ENCODE measurements around the gene LRRC55. TPM values are rescaled to one million over a fixed set of nuclear protein-coding genes. Genes with fewer than 3 reads are reported as not detected.

Gene LRRC55
- total and polyA plus RNA-seq, 2 experiments from 2014 or later: 0.21 TPM; not detected in 1

- Histone ChIP-seq H3K9me3 (ENCODE audit: low read depth) (no peaks in the 10 kb centered on the region), H3K4me3 (no peak overlapping the region), H3K27me3 (no peaks in the 10 kb centered on the region), H3K36me3 (no peaks in the 10 kb centered on the region), H3K27ac (peak overlapping the region; percentile 89), H3K4me1 (ENCODE audit: low read depth) (peaks cover 35% of the 10 kb centered on the region)
- peak; percentile 51 to 78 for DNase-seq (ENCODE audit: low read depth in 1 of 2, low spot score in 1 of 2)
- no peak for TF ChIP-seq CTCF (IDR thresholded peaks at IDR 0.05; ENCODE audit: low read depth, low read length)
Observed at GRCh38 chr11:57150454-57150917, 31.3 kb upstream of the LRRC55 start.

GRCh38 chr11:57152134-57152533 is 29.6 kb upstream of the LRRC55 start:
- Histone ChIP-seq H3K9me3 (ENCODE audit: low read depth) (no peaks in the 10 kb centered on the region), H3K4me3 (no peak overlapping the region), H3K27me3 (no peaks in the 10 kb centered on the region), H3K4me1 (ENCODE audit: low read depth) (peaks cover 35% of the 10 kb centered on the region), H3K36me3 (no peaks in the 10 kb centered on the region), H3K27ac (no peak overlapping the region)
- no peak for DNase-seq (ENCODE audit: low read depth in 1 of 2, low spot score in 1 of 2)
- no peak for TF ChIP-seq CTCF (IDR thresholded peaks at IDR 0.05; ENCODE audit: low read depth, low read length)

- Histone ChIP-seq H3K9me3 (ENCODE audit: low read depth) (no peaks in the 10 kb centered on the region), H3K4me3 (no peak overlapping the region), H3K27ac (no peak overlapping the region), H3K36me3 (no peaks in the 10 kb centered on the region), H3K4me1 (ENCODE audit: low read depth) (peaks cover 30% of the 10 kb centered on the region), H3K27me3 (no peaks in the 10 kb centered on the region)
- DNase-seq (ENCODE audit: low read depth in 1 of 2, low spot score in 1 of 2): no peak
- TF ChIP-seq CTCF (IDR thresholded peaks at IDR 0.05; ENCODE audit: low read depth, low read length): no peak
Observed at GRCh38 chr11:57153448-57153847, 28.3 kb upstream of the LRRC55 start.

- Histone ChIP-seq H3K4me1 (ENCODE audit: low read depth) (peaks cover 24% of the 10 kb centered on the region), H3K27me3 (no peaks in the 10 kb centered on the region), H3K4me3 (no peak overlapping the region), H3K9me3 (ENCODE audit: low read depth) (no peaks in the 10 kb centered on the region), H3K27ac (no peak overlapping the region), H3K36me3 (no peaks in the 10 kb centered on the region)
- peak in 1 of 2 donors; percentile 15 for DNase-seq (ENCODE audit: low read depth in 1 of 2, low spot score in 1 of 2)
- no peak for TF ChIP-seq CTCF (IDR thresholded peaks at IDR 0.05; ENCODE audit: low read depth, low read length)
Observed at GRCh38 chr11:57154739-57155138, 27.0 kb upstream of the LRRC55 start.

GRCh38 chr11:57155400-57155799 is 26.4 kb upstream of the LRRC55 start:
- no peaks in the 10 kb centered on the region for H3K27me3 ChIP-seq
- no peaks in the 10 kb centered on the region for H3K9me3 ChIP-seq (ENCODE audit: low read depth)
- no peaks in the 10 kb centered on the region for H3K36me3 ChIP-seq
- TF ChIP-seq CTCF (IDR thresholded peaks at IDR 0.05; ENCODE audit: low read depth, low read length): no peak
- H3K27ac ChIP-seq: no peak overlapping the region
- H3K4me1 ChIP-seq (ENCODE audit: low read depth): peaks cover 18% of the 10 kb centered on the region
- no peak overlapping the region for H3K4me3 ChIP-seq
- DNase-seq (ENCODE audit: low read depth in 1 of 2, low spot score in 1 of 2): no peak
